DMS114 treated with DMSO at 0.1 percent for 48 hours (cell line): ENCODE measurements around the gene ADCK2.
A peak's percentile ranks its signal among the peaks of the same experiment; 100 is the strongest.
"Not testable (repeated sequence)": the region's sequence is repeated elsewhere in the genome, so short reads cannot be mapped to it uniquely, and the experiment has no call there.

Source experiments
- DNase-seq: peaks from one replicate; lab custom pipeline; 2025; ENCODE audit not compliant: unreplicated experiment; lab: John Stamatoyannopoulos, UW

The ADCK2 gene

DNA sequence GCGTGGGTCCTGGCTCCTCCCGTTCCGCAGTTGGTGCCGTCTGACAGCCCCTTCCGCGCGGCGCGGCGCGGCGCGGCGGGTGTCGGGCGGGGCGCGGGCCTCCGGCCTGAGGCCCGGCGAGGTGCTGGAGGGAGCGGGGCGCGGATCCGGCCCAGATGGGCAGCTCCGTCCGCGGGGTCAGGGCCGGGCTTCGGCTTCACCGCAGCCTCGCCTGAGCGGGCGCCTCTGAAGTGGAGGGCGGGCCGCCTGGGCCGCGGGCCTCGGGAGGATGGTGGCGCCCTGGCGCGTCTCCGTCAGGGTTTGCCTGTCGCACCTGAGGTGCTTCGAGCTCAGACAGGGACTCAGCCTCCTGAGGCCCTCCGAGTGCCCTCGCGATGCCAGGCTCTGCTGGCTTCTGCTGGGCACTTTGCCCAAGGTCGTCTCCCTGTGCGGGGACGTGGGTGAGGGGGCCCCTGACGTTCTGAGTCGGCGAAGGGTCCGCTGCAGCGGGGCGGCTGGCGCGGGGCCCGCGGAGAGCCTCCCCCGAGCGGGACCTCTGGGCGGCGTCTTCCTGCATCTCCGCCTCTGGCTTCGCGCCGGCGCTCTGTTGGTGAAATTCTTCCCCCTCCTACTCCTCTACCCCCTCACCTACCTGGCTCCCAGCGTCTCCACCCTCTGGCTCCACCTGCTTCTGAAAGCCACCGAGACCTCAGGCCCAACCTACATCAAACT, 473 bp downstream of the ADCK2 start:
- no peak for DNase-seq

DNA sequence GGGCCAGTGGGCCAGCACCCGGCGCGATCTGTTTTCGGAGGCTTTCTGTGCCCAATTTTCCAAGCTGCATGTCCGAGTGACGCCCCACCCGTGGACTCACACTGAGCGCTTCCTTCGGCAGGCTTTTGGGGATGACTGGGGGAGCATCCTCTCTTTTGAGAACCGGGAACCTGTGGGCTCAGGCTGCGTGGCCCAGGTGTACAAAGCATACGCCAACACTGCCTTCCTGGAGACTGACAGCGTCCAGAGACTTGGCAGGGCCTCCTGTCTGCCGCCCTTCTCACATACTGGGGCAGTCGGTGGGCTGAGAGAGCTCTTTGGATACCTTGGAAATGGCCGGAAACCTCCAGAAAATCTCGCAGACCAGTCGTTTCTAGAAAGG, 1.0 kb downstream of the ADCK2 start:
- DNase-seq: no peak

DNA sequence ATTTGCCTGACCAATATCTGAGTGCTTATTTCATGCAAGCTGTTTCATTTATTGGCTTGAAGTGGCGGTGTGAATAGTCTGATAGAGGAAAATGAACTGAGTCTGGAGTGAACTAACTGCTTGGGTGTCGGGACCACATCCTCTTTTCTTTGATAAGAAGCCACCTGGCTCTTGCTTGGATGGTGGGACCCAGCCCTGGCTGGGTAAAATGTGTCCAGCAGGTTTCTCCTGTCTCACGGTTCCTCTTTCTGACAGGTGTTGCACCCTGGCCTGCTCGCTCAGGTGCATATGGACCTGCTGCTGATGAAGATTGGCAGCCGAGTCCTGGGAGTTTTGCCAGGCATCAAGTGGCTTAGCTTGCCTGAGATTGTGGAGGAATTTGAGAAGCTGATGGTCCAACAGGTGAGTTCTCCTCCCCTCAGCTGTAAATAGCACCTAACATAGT, 1.6 kb downstream of the ADCK2 start:
- no peak for DNase-seq

DNA sequence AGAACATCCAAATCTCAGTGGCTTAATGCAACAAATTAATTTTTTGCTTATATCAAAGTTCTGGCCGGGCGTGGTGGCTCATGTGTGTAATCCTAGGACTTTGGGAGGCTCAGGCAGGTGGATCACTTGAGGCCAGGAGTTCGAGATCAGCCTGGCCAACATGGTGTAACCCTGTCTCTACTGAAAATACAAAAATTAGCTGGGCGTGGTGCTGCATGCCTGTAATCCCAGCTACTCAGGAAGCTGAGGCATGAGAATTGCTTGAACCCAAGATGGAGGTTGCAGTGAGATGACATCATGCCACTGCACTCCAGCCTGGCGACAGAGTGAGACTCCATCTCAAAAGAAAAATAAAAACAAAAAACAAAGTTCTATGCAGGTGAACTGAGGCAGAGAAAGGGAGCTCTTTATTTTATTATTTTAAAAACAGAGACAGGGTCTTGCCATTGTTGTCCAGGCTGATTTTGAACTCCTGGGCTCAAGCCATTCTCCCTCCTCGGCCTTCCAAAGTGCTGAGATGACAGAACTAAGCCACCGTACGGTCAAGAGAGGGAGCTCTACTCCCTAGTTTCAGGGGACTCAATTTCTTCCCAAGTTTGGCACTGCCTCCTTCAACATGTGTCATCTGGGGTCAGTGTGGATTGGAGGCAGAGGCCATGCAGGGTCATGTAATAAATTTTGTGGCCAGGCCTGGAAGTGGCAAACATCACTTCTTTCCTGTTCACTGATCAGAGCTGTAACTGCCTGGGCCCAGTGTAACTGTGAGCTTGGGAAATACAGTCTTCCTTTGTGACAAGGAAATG, 2.4 kb downstream of the ADCK2 start:
- DNase-seq: peak; percentile 24

DNA sequence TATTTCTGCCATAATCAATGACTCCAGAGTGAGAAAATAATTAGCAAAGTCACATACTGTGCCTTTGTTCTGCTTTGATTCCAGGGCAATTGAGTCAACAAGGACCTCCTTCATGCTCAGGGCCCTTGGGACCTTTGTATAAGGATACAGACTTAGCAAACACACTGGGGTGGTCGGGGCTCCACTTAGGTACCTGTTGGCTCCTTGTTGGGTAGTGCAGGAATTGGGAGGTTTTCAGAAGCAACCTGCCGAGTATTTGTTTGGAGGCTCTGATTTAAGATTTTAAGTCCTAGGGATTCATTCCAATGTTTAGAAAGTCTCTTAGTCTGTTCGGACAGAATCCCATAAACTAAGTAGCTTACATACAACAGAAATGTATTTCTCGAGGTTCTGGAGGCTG, 3.0 kb downstream of the ADCK2 start:
- DNase-seq: no peak

DNA sequence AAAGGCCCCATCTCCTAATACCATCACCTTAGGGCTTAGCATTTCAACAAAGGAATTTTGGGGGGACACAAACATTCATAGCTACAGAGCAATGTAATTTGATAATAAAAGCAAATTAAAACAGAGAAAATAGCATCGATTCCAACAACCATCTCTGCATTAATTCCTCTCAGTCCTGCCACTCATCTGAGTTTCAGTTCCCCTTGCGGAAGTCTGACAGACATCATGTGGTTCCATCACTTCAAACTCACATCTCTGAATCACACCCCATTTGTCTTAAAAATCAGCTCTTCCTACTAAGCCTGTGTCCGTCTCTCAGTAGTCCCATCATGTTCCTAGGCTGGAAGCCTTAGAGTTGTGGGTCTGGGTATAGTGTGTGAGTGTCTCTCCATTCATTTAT, 3.6 kb downstream of the ADCK2 start:
- no peak for DNase-seq

DNA sequence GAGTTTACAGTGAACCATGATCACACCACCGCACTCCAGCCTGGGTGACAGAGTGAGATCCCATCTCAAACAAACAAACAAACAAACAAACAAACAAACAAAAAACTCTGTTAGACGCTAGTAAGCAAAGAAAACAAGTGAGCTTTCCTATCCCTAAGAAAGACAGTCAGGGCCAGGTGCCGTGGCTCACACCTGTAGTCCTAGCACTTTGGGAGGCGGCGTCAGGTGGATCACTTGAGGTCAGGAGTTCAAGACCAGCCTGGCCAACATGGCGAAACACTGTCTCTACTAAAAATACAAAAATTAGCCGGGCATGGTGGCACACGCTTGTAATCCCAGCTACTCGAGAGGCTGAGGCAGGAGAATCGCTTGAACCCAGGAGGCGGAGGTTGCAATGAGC, 4.2 kb downstream of the ADCK2 start:
- DNase-seq: not testable (repeated sequence)

DNA sequence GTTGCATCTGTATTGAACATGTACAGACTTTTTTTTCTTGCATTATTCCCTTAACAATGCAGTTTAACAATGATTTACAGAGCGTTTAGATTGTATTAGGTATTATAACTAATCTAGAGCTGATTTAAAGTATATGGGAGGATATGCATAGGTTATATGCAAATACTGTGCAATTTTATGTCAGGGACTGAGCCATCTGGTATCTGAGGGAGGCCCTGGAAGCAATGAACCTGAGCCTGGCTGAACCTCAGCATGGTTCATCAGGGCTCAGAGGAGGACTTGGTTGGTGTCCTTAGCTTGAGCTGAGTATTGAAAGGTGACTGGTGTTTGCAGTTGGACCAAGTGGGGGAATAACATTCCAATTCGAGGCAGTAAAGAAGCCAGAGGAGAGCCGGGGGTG, 4.8 kb downstream of the ADCK2 start:
- DNase-seq: no peak

DNA sequence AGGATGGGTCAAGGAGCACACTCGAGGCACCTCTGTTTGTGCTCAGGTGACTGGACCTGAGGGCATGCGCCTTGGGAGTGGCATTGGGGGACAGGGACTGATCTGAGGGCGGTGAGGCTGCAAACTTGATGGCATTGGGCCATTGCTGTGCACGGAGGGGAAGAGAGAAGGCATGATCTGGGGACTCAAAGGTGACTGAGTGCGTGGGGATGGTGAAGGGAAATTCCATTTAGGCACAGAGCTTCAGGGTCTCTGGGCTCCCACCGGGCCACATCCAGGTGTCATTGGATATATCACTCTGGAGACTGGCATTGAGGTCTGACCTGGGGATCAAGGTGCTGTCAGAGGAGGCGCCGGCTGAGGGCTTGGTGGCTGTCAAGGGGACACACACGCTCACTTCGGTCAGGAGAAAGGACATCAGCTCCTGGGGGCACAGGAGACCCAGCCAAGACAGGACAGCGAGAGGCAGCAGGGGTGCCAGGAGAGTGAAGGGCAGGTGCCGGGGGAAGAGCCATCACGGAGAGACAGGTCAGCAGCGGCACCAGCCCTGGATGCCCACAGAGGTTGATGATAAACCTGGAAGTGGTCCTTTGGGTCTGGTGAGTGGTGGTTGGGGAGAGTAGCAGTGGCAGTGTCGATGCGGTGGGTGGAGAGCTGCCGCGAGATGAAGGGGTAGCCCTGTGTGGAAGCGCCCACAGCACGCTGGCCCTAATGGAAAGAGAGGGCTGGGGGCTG, 5.5 kb downstream of the ADCK2 start:
- no peak for DNase-seq

DNA sequence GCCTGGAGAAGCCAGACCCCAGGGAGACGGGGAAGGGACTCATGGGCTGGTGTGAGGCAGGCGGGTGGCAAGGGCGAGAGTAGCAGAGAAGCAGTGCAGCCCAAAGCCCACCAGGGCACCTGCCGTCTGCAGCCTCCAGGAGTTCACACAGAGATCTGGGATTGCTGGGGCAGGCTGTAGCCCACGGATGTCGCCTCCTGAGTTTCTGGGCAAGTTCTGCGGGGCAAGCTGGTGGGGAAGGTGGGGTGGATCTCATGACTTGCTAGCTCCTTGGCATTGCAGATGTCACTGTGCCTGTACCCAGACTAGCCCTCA, 6.0 kb downstream of the ADCK2 start:
- DNase-seq: no peak

DNA sequence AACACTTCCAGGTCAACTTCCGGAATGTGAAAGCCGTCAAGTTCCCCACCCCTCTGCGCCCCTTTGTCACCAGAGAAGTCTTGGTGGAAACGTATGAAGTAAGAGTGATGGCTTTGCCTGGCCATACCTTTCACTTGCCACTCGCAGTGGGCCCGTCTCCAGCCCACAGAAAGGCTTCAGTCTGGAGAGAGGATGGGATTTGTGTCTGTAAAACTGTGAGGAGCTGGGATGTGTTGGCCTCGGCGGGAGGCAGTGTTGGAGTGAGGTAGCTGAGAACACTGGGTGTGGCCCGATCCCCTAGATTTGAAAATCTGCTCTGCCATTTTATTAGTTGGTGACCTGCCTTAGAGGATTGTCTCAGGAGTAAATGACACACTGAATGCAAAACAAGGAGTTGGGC, 6.4 kb downstream of the ADCK2 start:
- DNase-seq: no peak

DNA sequence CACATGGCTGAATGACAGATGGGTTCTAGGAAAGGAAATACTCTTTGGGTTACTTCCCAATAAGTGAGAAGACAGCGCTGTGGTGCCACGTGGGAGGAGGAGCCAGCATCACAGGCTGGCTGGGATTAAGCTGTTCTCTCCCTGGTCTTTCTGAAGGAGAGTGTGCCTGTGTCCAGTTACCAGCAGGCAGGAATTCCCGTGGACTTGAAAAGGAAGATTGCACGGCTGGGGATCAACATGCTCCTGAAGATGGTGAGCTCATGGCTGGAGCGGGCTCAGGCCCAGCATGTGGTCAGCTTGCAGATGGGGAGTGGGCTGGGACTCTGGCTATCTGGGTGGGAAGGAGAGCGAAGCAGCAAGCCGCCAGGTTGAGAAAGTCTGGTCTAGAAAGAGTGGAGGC, 8.1 kb downstream of the ADCK2 start:
- DNase-seq: no peak

DNA sequence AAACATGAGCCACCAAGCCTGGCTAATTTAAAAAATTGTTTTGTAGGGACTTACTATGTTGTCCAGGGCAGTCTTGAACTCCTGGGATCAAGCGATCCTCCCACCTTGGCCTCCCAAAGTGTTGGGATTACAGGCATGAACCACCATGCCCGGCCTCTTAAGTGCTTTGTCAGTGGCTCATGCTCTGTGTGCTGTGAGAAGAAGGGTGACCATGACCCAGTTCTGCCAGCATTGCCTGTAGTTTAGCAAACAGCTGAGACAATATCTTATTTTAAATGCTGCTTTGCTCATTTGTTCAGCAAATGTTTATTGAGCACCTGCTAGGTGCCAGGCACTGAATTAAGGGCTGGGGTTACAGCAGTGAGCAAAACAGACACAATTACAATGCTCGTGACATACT, 9.0 kb downstream of the ADCK2 start:
- DNase-seq: no peak

DNA sequence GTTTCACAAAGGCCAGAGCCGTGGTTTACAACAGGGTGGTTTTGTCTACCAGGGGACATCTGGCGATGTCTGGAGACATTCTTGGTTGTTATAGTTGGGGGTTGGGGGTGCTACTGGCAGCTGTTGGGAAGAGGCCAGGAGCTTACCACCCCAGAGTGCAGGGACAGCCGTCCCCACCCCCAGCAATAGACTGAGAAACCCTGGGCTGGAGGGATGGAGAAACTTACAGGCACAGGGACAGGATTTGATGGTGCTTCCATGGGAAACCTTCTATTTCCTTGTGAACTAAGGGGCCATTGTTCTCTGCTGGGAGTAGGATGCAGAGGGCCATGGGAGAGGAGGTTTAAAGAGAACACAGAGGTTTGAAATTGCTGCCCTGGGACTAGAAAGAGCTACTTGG, 10.9 kb downstream of the ADCK2 start:
- DNase-seq: no peak

DNA sequence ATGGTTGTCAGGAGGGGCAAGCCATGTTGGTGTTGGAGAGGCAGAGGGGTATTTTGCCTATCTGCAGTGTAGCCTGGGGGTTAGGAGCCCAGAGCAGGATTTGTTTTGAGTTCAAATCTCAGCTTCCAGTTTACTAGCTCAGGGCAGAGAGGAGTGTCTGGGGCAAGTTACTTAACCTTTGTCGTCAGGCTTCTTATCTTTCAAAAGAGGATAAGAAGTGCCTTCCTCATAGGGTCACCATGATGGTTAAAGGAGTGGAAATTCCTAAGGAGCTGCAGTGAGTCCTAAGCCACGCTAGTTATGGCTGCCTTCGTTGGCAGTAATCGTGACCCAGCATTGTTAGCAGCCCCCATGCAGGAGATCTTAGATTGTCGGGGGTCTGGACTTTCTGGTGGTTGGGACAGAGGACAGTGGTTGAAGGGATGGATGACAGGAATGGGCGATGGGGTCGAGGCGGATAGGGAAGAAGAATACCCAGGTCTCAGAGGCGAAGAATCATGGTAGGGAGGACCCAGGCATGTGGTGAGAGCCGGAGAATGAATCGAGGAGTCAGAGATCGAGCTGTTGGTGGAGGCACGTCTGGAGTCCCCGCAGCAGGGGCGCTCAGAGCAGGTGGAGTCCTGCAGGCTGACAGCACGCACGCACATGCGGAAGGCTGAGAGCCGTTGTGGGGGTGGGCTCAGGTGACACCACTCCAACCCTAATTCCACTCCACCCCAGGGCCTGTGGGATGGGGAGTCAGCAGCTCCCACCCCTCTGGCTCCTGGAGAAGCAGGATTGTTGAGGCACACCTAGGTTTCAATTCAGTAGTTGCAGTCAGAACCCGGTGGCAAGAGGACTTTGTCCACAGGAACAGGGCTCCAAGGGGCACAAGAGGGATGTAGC, 11.6 kb downstream of the ADCK2 start:
- DNase-seq: no peak

DNA sequence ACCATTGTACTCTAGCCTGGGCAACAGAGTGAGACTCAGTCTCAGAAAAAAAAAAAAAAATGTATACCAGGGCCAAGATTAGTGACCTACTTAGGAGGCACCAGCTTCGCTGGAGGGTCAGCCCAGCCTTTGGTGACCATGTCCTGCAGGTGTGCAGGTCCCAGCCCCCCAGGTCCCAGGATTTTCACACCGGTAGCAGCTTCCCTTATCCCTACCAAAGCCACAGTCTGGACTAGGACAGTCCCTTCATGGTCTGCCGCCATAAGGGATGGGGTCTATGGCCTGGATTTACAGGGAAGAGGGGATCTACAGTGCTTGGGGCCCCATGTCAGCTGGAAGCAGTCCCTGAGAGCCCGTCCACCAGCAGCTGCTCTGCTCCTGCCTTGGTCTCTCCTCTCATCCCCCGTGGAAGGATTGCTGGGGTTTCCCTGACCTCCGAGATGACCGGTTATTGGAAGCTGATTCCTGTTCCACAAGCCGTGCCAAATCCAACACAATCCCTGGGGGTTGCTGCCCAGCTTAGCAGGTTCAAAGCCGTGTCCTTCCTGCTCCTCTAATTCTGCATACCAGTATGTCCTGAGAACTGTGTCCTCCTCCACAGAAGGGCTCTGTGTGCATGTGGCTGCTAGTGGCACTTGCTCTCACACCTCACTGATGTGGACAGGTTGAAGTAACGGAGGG, 12.8 kb downstream of the ADCK2 start:
- no peak for DNase-seq

DNA sequence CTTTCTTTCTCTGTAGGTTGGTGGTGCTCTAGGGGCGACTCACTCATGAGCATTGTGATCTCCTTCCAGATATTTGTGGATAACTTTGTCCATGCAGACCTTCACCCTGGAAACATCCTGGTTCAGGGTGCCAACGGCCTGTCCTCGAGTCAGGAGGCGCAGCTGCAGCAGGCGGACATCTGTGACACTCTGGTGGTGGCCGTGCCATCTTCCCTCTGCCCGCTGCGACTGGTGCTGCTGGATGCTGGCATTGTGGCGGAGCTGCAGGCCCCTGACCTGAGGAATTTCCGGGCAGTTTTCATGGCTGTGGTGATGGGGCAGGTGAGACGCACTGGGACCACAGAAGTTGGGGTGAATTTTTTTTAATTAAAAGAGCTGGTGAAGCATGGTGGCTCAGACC, 14.2 kb downstream of the ADCK2 start:
- no peak for DNase-seq

DNA sequence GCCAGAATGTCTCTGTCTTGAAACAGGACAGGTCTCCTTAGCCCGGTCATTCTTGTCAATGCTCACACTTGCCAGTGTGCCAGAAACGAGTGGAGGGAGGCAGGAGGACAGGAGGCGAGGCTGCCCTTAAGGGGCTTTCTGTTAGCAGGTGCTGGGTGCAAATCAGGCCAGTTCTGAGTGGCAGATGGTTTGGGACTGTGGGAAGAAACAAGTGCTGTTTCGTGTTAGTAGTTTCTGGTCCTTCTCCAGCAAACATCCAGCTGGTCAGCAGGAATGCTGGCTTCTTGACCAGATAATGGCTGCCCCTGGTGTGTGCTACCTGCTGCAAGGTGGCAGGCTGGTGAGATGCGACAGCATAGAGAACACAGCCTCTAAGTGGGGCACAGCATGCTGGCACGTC, 15.6 kb downstream of the ADCK2 start:
- no peak for DNase-seq

DNA sequence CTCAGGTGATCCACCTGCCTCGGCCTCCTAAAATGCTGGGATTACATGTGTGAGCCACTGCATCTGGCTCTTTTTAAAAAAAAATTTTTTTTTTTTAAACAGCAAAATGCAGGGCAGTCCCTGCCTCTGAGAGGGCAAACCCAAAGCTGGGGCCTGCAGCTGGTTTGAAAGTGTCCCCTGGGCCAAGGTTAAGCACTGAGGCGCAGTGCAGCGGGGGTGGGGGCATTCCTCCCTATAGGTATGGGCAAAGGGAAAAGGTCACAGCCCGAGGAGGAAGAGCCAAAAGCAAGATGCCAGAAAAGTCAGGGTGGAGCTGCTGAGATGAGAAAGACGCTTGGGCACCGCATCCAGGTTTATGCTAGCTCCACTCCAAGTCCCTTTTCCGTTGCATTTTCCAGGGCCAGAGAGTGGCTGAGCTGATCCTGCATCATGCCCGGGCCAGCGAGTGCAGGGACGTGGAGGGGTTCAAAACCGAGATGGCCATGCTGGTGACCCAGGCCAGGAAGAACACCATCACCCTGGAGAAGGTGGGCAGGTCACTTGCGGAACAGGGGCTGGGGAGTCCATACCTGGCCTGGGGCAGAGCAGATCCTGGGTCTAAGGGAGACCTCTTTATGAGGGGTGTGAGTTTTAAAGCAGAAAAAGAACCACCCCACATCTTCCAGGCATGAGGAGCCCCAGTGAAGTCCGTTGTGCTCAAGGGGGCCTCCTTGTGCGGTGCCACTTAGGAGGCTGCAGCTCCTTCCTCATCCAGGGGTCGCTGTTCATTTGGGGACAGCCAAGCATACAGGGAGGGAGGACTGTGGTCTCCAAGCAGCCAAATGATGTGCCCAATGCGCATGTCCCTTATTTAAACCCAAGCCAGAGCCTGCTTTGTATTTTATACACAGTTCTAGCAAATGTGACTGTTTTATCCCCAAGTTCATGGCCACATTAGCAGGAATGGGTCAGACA, 16.7 kb downstream of the ADCK2 start:
- no peak for DNase-seq
